ENCODE measurements around the gene PRDM11.

GRCh38 chr11:45239733-45240132 is 93.3 kb downstream of the PRDM11 start:
- TF ChIP-seq EZH2 (IDR thresholded peaks at IDR 0.05; ENCODE audit: insufficient read depth, poor library complexity, severe bottlenecking) (no peak), EZH2phosphoT487 (IDR thresholded peaks at IDR 0.05; ENCODE audit: insufficient read depth, low read depth) (no peak)
